Measurements from ENCODE around the gene EBF3. TPM values are rescaled to one million over a fixed set of nuclear protein-coding genes. Genes with fewer than 3 reads are reported as not detected.

The EBF3 gene
- total RNA-seq, 1 experiment from 2014 or later, result not detected

DNA sequence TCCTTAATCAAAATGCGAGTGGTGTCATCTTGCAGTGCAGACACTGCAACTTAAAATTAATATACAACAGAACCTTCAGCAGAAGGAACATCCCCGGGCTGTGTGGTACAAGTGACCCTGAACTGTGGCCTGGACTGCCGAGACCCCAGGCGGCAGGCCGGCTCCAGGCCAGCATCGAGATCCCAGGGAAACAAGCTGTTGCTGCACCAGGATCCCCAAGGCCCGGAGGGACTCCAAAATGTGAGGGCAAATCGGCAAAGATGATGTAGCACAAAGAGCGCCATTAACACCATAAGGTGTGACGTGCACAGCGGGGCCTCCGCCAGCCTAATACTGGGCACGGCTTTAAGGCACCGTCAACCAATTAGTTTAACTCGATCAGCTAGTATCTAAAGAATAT lies 73.9 kb downstream of the EBF3 start:
- no peak for DNase-seq (ENCODE audit: unreplicated experiment)
- ChIA-PET CTCF (interaction anchor here (0.6 to 0.7 kb wide), 2 partner anchors 106 to 232 kb away, joined by 3 to 4 read pairs; no protein-coding TSS in a partner anchor), POLR2A (no interaction called here)
- TF ChIP-seq, protein P1, sequence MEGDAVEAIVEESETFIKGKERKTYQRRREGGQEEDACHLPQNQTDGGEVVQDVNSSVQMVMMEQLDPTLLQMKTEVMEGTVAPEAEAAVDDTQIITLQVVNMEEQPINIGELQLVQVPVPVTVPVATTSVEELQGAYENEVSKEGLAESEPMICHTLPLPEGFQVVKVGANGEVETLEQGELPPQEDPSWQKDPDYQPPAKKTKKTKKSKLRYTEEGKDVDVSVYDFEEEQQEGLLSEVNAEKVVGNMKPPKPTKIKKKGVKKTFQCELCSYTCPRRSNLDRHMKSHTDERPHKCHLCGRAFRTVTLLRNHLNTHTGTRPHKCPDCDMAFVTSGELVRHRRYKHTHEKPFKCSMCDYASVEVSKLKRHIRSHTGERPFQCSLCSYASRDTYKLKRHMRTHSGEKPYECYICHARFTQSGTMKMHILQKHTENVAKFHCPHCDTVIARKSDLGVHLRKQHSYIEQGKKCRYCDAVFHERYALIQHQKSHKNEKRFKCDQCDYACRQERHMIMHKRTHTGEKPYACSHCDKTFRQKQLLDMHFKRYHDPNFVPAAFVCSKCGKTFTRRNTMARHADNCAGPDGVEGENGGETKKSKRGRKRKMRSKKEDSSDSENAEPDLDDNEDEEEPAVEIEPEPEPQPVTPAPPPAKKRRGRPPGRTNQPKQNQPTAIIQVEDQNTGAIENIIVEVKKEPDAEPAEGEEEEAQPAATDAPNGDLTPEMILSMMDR (IDR thresholded peaks at IDR 0.05; ENCODE audit: unreplicated experiment), result no peak
- Mint-ChIP-seq H3K9me3 (ENCODE audit: unreplicated experiment) (no peaks in the 10 kb centered on the region), H3K27ac (ENCODE audit: low read depth, unreplicated experiment) (no peak overlapping the region), H3K36me3 (ENCODE audit: insufficient read depth, unreplicated experiment) (no peaks in the 10 kb centered on the region), H3K4me1 (ENCODE audit: insufficient read depth, unreplicated experiment) (no peaks in the 10 kb centered on the region), H3K27me3 (ENCODE audit: insufficient read depth, unreplicated experiment) (no peaks in the 10 kb centered on the region), H3K4me3 (ENCODE audit: unreplicated experiment) (no peak overlapping the region)
- BruUV-seq (replicated peaks), result no TSS peak
- intact Hi-C loops (cut with micrococcal nuclease), result no loop called here

DNA sequence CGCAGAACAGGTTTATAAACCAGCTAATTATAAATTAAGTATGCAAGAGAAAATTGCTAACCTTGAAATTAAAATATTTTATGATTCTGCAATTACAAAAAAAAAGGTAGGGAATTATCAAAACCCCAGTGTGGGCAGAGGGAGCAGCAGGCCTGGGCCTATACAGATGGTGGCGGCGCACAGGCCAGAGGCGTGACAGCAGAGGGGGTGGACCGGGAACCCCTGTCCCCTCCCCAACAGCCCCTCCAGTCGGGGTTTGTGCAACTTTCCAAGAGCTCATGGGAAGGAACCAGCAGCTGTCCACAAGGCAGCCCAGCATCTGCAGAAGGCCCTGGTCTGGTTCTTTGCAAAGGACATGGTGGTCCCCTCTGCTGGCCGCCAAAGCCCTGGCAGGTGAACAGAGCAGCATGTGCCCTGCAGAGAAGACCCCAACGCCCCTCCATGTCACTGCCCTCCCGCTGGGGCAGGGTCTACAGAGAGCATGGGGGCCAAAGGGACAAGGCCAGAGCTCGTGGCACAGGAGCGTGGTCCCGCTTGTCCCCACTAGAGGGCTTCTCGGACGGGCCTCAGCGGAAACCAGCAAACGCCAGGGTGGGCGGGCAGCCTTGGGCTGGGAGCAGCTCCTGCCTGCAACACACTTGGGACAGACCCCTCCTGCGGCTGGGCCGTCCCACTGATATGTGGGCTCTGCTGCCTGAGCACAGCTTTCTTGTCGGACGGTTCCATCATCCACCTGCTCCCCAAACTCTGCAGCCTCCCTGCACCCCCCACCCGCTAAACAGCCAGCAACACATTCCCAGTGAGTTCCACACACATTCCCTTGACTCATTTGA lies 75.1 kb downstream of the EBF3 start:
- H3K36me3 Mint-ChIP-seq (ENCODE audit: insufficient read depth, unreplicated experiment), result no peaks in the 10 kb centered on the region
- H3K27ac Mint-ChIP-seq (ENCODE audit: low read depth, unreplicated experiment), result no peak overlapping the region
- ChIA-PET CTCF (interaction anchor here (0.5 to 1.1 kb wide), 6 partner anchors 23 to 277 kb away, joined by 3 read pairs; partner anchors contain the start of gene C10orf143), POLR2A (no interaction called here)
- DNase-seq (ENCODE audit: unreplicated experiment), result peak; percentile 27
- intact Hi-C loops (cut with micrococcal nuclease), result no loop called here
- H3K4me3 Mint-ChIP-seq (ENCODE audit: unreplicated experiment), result no peak overlapping the region
- no peaks in the 10 kb centered on the region for H3K4me1 Mint-ChIP-seq (ENCODE audit: insufficient read depth, unreplicated experiment)
- no TSS peak for BruUV-seq (replicated peaks)
- H3K27me3 Mint-ChIP-seq (ENCODE audit: insufficient read depth, unreplicated experiment), result no peaks in the 10 kb centered on the region
- TF ChIP-seq, protein P1 (IDR thresholded peaks at IDR 0.05; ENCODE audit: unreplicated experiment), result peak; percentile 46
- H3K9me3 Mint-ChIP-seq (ENCODE audit: unreplicated experiment), result no peaks in the 10 kb centered on the region

DNA sequence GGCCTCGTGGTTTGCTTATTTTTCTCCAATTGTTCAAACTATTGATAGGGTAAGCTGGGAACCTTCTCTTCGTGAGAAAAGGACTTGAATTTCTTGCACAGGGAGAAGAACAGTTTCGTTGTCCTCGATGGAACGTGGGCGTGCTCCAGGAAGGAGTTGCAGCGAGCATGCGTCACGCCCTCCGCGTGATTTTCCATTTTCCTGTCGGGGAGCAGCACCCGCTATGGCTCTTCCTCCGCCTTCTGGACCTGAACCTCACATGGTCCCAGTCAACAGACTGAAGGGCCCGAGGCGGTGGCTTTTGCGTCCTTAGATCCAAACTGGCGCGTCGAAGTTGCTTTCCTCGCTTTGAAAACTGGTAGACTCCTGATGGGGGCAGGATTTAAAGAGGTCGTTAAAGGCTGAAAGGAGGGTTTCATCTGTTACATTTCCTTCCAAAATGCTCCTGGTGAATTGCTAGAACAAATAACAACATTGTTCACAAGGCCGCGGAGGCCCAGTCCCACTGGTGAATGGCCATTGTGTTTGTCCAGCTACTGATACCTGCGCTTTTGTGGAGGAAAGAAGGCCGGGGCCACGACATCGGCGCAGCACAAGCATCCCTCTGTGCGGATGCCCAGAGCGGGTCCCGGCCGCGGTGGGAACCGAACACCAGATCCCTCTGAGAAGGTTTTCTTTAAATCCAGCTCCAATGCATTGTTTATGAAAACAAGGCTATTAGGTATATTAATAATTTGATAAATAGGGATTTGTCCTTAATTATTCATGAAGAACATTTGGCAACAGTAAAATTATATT lies 75.9 kb downstream of the EBF3 start:
- intact Hi-C loops (cut with micrococcal nuclease), result no loop called here
- ChIA-PET POLR2A (no interaction called here), CTCF (interaction anchor here (0.5 to 1.1 kb wide), 6 partner anchors 24 to 277 kb away, joined by 3 read pairs; partner anchors contain the start of gene C10orf143)
- no peaks in the 10 kb centered on the region for H3K27me3 Mint-ChIP-seq (ENCODE audit: insufficient read depth, unreplicated experiment)
- TF ChIP-seq, protein P1 (IDR thresholded peaks at IDR 0.05; ENCODE audit: unreplicated experiment), result no peak
- H3K4me1 Mint-ChIP-seq (ENCODE audit: insufficient read depth, unreplicated experiment), result no peaks in the 10 kb centered on the region
- no peak overlapping the region for H3K4me3 Mint-ChIP-seq (ENCODE audit: unreplicated experiment)
- H3K9me3 Mint-ChIP-seq (ENCODE audit: unreplicated experiment), result no peaks in the 10 kb centered on the region
- no TSS peak for BruUV-seq (replicated peaks)
- DNase-seq (ENCODE audit: unreplicated experiment), result no peak
- no peaks in the 10 kb centered on the region for H3K36me3 Mint-ChIP-seq (ENCODE audit: insufficient read depth, unreplicated experiment)
- no peak overlapping the region for H3K27ac Mint-ChIP-seq (ENCODE audit: low read depth, unreplicated experiment)

DNA sequence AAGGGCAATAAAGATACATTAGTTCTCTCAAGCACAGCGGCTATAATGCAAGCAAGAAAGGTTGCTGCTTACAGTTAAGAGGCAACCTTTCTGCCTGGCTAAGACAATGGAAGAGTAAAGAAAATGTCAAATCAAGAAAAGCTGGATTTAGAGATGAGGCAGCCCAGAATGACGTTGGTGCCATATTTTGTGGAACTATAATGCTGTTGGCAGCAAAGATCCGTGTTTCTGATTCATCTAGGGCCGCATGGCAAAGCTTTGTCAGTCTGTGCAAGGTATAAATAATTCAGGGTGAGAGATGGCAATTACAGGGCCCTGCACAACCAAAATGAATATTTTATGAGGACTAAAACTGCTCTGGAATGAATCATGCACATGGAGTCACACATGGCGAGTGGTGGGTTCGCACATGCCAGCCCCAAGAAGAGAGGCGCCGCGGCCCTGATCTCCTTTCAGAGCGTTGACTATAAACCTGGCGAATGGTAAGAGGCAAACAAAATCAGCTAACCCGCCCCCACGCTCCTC lies 76.6 kb downstream of the EBF3 start:
- POLR2A ChIA-PET, result interaction anchor here (0.6 kb wide), 1 partner anchor 21 kb away, joined by 3 read pairs; no protein-coding TSS in a partner anchor
- CTCF ChIA-PET, result no interaction called here
- DNase-seq (ENCODE audit: unreplicated experiment), result no peak
- Mint-ChIP-seq H3K4me1 (ENCODE audit: insufficient read depth, unreplicated experiment) (no peaks in the 10 kb centered on the region), H3K4me3 (ENCODE audit: unreplicated experiment) (no peak overlapping the region), H3K36me3 (ENCODE audit: insufficient read depth, unreplicated experiment) (no peaks in the 10 kb centered on the region), H3K27me3 (ENCODE audit: insufficient read depth, unreplicated experiment) (no peaks in the 10 kb centered on the region), H3K27ac (ENCODE audit: low read depth, unreplicated experiment) (no peak overlapping the region), H3K9me3 (ENCODE audit: unreplicated experiment) (no peaks in the 10 kb centered on the region)
- no TSS peak for BruUV-seq (replicated peaks)
- intact Hi-C loops (cut with micrococcal nuclease), result no loop called here
- TF ChIP-seq, protein P1 (IDR thresholded peaks at IDR 0.05; ENCODE audit: unreplicated experiment), result no peak
